DMS53 treated with DMSO at 0.1 percent for 48 hours (cell line): ENCODE results near the gene SLC6A19.

ENCODE experiments used
- DNase-seq: peaks from one replicate; lab custom pipeline; 2025; ENCODE audit not compliant: unreplicated experiment; lab: John Stamatoyannopoulos, UW

The SLC6A19 gene

DNA sequence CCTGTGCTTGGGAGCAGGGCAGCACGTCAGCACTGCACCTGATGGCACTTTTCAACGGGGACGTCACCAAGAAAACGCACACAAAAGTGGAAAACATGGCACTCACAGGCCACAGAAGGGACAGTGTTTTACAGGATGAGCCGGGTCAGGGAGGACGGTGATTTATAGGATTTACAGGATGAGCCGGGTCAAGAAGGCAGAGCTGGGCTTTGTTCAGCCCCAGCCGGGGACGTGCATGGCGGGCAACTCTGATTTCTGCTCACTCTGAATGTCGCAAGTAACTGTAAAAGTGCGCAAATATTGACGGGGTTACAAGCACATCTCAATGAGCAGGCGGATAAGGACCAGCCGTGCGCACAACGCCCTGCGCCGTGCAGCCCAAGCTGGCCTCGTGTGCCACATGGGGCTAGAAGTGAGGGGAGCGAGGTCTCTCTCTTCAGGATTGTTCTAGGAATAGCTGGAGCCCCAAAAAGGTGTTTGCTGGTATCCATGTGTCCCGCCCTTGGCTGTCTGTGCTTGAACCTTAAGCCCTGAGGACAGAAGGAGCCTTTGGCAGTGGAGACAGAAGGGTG, 40.2 kb downstream of the SLC6A19 start:
- no peak for DNase-seq

DNA sequence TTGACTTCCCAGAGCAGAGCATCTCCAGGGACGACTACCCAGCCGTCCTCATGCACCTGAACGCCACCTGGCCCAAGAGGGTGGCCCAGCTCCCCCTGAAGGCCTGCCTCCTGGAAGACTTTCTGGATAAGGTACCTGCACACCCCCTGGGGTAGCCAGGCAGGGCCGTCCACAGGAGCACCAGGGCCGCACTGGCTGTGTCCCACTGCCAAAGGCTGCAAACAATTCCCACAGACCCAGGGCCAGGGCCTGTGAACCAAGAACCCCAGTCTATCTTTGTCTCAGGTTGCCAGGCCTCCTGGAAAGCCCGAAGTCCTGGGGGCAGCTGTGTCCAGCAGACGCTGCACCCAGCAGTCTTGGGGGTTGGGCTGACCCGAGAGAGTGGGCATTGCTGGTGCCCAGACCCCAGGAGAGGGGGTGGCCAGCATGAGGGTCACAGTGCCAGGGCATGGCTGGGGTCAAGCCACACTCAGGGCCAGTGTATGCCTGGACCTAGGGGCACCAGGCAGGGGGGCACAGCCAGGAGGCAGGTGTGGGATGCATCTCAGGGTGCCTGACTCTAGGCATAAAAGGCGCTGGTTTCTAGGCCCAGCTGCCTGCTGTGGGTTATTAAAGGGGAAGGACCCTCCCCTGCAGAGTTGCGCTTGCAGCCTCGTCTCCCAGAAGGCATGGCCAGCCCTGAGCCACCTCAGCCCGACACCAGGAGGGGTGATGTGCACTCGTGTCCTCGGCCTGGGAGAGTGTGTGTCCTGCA, 41.5 kb downstream of the SLC6A19 start:
- DNase-seq, result no peak

DNA sequence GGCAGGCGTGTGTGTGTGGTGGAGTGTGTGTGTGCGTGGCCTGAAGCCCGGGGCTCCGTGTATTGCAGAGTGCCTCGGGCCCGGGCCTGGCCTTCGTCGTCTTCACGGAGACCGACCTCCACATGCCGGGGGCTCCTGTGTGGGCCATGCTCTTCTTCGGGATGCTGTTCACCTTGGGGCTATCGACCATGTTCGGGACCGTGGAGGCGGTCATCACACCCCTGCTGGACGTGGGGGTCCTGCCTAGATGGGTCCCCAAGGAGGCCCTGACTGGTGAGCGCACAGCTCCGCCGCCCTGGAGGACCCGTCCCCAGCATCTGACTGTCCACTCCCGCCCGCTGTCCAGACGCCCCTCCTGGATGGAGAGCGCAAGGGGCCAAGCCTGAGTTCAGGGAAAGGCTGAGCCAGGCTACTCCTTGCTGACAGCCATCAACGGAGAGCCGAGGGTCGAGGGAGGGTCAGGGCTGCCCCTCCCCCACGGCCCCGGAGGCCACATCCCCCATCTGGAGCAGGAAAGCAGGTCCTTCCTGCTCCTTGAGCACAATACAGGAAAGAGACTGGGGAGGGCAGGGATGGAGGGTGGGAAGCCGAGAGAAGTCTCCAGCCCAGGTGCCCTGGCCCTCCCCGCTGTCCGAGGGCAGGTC, 42.2 kb downstream of the SLC6A19 start:
- DNase-seq, result no peak

DNA sequence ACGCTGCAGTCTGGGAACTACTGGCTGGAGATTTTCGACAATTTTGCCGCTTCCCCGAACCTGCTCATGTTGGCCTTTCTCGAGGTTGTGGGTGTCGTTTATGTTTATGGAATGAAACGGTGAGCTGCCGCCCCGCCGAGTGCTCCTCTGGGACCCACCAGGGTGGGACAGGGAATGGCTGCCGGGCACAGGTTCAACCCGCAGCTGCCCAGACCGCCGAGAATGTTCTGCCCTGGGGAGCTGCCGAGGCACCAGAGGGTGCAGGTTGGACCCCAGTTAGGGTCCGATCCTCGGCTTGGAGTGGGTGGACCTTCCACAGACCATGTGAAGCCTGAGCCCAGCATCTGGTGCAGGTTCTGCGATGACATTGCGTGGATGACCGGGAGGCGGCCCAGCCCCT, 42.9 kb downstream of the SLC6A19 start:
- DNase-seq, result no peak

DNA sequence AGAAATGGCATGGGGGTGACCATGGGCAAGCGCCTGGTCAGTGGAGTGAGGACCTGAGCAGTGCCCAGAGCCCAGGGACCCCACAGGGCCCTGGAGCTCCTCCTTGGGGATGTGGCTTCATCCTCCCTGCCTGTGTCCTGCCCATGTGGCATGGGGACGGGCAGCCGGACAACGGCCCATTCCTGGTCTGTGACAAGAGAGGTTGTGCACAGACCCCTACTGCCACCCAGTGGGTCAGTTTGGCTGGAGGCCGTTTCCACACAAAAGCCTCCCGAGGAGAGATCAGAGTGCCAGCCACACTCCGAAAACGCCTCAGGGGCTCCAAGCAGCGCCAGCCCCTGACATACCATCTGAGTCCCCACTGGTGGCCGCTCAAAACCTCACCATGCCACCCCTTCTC, 43.6 kb downstream of the SLC6A19 start:
- DNase-seq, result no peak

DNA sequence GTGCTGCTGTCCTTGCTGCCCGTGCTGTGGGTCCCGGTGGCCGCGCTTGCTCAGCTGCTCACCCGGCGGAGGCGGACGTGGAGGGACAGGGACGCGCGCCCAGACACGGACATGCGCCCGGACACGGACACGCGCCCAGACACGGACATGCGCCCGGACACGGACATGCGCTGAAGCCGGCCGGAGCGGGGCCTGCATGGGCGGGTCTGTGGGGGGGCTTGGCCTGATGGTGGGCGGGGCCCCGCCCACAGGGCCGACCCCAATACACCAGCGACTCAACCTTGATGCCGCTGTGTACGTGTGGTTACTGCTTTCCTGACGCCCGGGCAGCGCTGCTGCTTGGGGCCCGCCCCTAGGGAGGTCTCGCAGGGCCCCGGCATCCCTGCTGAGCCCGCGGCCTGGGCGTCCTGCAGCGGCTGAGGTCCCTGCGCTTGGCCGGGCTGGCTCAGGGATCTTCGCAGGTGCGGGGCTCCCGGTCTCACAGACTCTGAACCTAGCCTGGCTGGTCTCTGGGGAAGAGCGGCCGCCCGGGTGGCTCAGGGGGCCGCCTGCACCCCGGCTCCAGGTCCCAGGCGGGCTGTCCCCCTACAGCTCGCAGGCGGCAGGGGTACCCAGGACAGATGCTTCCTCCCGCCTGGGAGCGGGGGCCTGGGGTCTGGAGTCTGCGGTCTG, 44.6 kb downstream of the SLC6A19 start:
- no peak for DNase-seq

DNA sequence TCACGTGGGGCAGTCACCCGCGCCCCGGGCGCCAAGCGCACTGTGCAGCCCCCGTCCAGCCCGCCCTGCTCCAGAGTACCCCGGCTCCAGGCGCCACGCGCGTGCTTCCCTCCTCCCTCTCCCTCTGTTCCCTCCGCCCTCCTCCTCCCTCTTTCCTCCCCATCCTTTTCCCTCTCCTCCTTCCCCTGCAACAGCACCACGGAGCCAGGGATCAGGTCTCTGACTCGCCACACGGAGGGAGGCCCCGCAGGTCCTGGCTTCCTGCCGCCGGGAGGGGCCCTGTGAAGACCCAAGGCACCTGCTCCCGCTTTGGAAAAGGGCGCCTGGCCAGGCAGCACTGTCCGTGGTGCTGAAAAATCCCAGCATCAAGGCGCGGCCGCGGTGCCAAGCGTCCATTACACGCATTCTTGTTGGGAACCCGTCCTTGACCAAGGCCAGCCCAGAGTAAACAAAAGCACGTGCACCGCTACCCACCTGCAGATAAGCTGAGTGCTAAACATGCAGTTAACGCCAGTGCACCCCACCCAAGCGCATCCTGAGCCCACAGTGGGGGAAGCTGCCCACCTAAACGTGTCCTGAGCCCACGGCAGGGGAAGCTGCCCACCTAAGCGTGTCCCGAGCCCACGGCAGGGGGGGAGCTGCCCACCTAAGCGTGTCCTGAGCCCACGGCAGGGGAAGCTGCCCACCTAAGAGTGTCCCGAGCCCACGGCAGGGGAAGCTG, 45.5 kb downstream of the SLC6A19 start:
- peak; percentile 60 for DNase-seq

DNA sequence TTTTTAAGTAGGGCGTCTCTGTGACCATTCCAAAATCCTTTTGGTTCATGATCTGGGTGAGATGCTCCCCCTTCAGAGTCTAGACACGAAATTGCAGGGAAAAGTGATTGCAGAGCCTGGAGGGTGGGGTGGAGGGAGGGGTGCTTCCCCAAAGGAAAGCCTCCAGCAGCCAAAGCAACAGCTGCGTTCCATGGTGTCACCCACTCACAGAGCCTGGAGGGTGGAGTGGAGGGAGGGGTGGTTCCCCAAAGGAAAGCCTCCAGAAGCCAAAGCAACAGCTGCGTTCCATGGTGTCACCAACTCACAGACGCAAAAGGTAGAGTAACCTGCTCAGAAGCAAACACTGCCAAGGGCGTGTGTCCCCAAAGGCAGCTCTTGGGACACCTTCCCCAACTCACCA, 46.4 kb downstream of the SLC6A19 start:
- DNase-seq, result no peak

DNA sequence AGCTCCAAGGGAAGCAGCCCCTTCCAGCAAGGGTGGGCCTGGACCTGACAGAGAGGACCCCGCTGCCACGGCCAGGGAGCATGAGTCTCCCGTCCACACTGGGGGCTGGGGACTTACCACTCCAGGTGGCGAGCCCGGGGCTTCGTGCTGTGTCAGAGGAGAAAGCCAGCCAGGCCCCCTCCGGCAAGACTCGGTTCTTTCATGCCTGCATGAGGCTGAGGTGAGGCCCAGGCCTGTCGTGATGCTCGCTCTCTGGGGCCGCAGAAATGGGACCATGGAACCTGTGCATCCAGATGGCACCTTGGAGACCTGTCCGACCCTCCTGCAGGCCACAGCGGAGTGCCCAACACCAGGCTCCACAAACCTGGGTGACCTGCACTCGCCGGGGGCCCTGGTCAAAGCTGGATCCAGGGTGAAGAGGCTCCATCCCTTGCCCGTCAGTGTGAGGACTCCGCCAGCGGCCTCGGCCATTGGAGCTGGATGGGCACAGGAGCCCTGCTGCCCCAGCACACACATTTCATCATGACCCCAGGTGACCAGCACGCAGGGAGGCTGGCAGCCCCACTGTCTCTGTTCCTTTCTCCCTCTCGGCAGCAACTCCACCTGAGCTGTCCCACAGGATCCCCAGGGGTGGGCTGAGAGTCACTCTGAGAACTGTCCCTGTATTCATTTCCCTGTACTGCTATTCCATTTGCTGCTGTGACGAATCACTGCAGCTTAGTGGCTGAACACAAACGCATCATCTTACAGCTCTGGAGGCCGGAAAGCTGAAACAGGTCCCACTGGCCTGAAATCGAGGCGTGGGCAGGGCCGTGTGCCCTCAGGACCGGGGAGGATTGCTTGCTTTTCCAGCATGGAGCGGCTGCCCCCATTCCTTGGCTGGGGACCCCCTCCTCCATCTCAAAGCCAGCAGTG, 48.2 kb downstream of the SLC6A19 start:
- no peak for DNase-seq

DNA sequence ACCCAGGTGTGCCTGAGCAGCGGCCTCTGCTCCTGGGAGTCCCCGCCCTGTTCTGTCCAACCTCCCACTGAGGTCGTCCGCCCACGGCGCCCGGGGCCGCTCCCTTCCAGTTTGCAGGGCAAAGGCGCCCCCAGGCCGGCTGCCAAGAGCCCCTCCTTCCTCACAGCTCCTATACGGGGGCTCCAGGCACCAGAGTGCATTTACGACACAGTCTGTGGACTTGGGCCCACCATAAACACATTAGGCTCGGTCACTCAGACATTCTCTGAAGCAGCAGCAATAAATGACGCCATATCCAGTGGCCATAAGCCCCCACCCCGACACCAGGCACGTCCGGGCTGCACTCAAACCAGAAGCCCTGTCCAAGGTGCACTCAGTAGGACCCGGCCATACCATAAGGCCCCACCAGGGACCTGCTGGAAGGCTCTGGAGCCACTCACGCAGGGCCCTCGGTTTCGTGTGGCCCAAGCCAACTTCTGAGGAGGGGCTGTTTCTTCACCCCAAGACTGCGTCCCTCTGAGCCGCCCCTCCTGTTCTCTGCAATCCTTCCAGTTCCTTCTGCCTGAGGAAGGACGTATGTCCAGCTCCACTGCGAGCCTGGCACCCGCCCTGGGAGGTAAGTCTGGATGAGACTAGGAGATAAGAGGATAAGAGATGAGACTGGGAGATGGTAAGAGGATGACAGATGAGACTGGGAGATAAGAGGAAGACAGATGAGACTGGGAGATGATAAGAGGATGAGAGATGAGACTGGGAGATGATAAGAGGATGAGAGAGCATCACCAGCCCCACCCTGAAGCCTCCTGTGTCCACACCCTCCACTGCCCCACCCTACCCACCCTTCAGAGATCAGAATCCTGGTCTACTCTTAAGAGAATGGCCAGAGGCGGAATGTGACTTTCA, 50.5 kb downstream of the SLC6A19 start:
- DNase-seq, result no peak

DNA sequence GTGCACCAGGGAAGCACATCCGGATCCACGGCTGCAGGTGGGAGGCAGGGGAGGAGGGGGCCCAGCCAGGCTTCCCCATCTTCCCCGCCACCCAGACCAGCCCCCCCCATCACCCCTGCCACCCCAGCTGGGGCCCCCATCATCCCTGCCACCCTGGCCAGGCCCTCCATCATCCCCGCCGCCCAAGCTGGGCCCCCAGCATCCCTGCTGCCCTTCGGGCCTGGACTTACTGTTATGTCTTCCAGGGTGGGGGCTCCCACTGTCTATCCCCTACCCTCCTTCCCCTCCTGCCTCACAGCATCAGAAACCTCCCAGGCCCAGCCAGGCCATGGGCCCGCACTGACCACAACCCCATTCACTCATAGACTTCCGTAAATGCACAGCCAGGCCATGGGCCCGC, 51.3 kb downstream of the SLC6A19 start:
- no peak for DNase-seq

DNA sequence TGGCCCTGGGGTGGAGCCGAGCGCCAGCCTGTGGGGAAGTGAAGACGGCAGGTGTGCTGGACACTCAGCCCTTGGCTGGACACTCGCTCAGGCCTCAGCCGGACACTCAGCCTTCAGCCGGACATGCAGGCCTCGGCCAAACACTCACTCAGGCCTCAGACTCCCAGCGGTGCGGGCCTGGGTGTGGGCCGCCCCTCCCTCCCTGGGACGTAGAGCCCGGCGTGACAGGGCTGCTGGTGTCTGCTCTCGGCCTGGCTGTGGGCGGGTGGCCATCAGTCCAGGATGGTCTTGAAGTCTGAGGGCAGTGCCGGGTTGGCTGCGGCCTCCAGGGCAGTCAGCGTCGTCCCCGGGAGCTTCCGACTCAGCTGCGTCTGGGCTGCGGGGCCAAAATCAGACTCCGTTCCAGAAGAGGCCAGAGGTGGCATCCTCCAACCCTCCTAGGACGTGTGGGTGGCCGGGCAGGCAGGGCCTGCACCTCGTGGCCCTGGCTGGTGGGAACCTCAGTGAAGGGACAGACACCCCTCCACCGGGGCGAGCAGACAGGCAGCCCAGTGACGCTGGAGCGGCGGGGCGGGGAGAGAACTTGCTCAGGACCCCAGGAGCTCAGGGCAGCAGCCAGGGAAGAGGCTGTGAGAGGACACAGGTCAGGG, 52.2 kb downstream of the SLC6A19 start:
- no peak for DNase-seq

DNA sequence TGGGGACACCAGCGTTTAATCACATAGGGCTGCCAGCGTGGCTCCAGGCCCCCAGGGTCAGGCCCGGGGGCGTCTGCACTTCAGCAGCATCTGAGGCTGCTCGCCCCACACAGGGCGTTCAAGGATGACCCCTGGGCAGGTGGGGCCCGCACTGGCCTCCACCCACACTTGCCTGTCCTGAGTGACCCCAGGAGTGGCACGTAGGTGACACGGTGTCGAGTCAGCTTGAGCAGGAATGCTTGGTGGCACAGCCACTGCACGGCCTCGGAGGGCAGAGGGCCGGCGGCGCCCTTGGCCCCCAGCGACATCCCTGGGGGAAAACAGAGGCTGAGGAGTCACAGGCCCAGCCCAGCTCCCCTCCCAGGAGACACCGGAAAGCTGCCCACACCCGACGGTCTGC, 52.8 kb downstream of the SLC6A19 start:
- DNase-seq, result no peak

DNA sequence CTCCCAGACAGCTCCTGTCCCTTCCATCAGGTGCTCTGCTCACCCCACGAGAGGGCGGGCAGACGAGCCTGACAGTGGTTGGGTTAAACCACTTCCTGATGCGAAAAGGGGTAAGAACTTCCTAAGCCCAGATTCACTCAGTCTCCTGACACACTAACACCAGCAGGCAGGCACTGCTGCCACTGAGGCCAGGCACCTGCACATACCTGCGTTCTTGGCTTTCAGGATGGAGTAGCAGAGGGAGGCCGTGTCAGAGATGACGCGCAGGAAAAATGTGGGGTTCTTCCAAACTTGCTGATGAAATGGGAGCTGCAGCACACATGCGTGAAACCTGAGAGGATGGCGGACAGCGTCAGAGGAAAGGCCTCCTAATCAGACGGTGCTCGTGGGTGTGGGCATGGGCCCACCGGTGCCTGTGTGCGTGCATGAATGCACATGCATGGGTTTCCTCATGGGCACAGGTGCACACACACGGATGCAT, 53.7 kb downstream of the SLC6A19 start:
- no peak for DNase-seq

DNA sequence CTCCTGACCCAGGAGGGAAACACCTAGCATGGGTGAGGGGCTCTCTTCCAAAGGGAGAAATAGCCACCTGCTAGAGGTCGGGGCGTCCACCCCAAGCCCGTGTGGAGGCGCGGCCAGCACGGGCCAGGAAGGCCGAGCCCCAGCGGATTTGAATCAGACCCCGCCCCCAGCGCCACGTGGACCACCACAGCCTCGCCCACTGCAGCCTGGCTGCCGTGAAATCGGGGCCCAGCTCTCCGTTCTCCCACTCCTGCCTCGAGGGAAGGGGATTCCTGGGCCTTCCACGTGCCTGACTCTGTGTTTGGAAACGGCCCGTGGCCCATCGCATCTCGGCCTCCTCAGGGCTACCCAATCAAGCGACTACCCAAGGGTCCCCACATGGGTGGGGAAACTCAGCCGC, 55.4 kb downstream of the SLC6A19 start:
- DNase-seq, result no peak

DNA sequence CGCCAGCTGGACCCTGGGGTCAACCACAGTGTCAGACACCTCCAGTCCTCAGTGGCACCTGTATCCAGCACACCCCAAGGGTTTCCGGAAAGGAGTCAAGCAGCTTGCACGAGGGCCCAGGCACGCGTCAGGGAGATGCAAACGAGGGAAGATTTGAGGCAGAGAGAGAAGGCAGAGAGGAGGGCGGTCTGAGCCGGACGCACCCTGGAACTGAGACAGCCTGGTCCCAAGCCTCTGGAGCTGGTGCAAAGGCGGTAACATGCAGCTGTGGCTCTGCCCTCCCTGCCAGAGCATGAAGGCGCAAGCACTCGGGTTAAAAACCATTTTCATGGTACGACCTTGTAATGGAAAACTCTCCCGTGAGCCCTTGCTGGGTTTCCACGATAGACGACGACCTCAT, 56.0 kb downstream of the SLC6A19 start:
- DNase-seq, result no peak

DNA sequence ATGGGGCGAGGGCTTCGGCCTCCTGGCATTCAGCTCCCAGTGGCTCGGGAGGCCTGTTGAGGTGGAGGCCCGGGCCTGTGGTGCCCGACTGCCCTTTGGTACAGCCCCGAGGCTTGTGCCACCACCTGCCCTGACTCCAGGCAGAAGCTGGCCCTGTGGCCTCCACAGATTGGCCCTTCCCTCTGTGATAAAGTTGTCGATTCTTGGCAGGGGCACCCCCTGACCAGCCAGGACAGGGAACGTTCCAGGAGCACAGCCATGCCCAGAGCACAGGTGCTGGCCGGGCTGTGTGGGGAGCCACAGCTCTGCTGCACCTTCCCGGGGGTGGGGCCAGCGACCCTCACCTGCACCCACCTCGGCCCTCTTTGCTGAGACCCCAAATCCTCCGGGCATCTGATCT, 56.4 kb downstream of the SLC6A19 start:
- DNase-seq, result no peak

DNA sequence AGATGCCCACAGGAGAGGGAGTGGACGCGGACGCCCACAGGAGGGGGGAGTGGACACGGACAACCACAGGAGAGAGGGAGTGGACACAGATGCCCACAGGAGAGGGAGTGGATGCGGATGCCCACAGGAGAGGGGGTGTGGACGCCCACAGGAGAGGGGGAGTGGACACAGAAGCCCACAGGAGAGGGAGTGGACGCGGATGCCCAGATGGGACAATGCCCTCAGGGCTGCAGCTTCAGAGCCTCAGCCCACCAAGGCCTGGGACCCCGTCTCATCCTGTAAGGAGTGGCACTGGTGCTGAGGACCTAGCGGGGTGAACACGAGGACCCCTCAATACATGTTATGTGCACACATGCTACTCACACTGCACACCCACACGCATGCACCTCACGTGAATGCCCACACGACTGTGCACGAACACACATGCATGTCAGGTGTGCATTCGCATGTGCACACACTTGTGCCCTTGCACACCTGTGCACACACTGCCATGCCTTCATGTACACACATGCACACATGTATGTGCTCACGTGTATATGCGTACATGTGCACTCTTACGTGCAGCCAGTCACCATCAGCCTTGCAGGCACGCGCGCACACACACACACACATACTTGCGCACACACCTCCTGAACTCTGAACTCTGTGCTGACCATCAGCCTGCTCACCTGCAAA, 58.5 kb downstream of the SLC6A19 start:
- DNase-seq, result no peak
